GM18517 (cell line): ENCODE measurements around the gene CFAP299.

Experiments used
- ATAC-seq: cut with Tn5 transposase; IDR thresholded peaks from one replicate; pipeline ENCODE4 v1.9.1; 2021; ENCODE audit warnings: mild to moderate bottlenecking, moderate library complexity; ENCODE audit not compliant: unreplicated experiment

The CFAP299 gene

GRCh38 chr4:80387390-80388283, 52.1 kb downstream of the CFAP299 start:
- ATAC-seq: no peak

GRCh38 chr4:80388284-80388607, 52.7 kb downstream of the CFAP299 start:
- no peak for ATAC-seq

- ATAC-seq: no peak
Observed at GRCh38 chr4:80390178-80390577, 54.6 kb downstream of the CFAP299 start.

- ATAC-seq: no peak
Observed at GRCh38 chr4:80393246-80393969, 57.9 kb downstream of the CFAP299 start.

GRCh38 chr4:80393970-80394250, 58.4 kb downstream of the CFAP299 start:
- ATAC-seq: no peak

GRCh38 chr4:80407246-80407645, 71.7 kb downstream of the CFAP299 start:
- ATAC-seq: no peak

- no peak for ATAC-seq
Observed at GRCh38 chr4:80409809-80410208, 74.3 kb downstream of the CFAP299 start.

GRCh38 chr4:80412322-80412721, 76.8 kb downstream of the CFAP299 start:
- no peak for ATAC-seq

- no peak for ATAC-seq
Observed at GRCh38 chr4:80413086-80413485, 77.6 kb downstream of the CFAP299 start.

- ATAC-seq: no peak
Observed at GRCh38 chr4:80417019-80417418, 81.5 kb downstream of the CFAP299 start.

GRCh38 chr4:80419946-80420345, 84.4 kb downstream of the CFAP299 start:
- ATAC-seq: no peak

- ATAC-seq: no peak
Observed at GRCh38 chr4:80420638-80421037, 85.1 kb downstream of the CFAP299 start.

- no peak for ATAC-seq
Observed at GRCh38 chr4:80422727-80423404, 87.3 kb downstream of the CFAP299 start.

- ATAC-seq: no peak
Observed at GRCh38 chr4:80423553-80424224, 88.2 kb downstream of the CFAP299 start.

- ATAC-seq: no peak
Observed at GRCh38 chr4:80424225-80424581, 88.7 kb downstream of the CFAP299 start.

- no peak for ATAC-seq
Observed at GRCh38 chr4:80425124-80426100, 89.9 kb downstream of the CFAP299 start.

- ATAC-seq: no peak
Observed at GRCh38 chr4:80431203-80431965, 95.9 kb downstream of the CFAP299 start.

- ATAC-seq: no peak
Observed at GRCh38 chr4:80434238-80434637, 98.7 kb downstream of the CFAP299 start.

- no peak for ATAC-seq
Observed at GRCh38 chr4:80438016-80438415, 102.5 kb downstream of the CFAP299 start.
